Measurements from ENCODE around the gene PRDM12. TPM values are rescaled to one million over a fixed set of nuclear protein-coding genes. Genes with fewer than 3 reads are reported as not detected.

PRDM12 gene
- total and polyA plus RNA-seq, 2 donors (not counting 1 experiment from before 2014, with no cell fraction given), result not detected

- Mint-ChIP-seq H3K27ac (peak overlapping the region; percentile 24), H3K4me1 (peaks cover 30% of the 10 kb centered on the region), H3K9me3 (ENCODE audit: insufficient read depth) (no peaks in the 10 kb centered on the region), H3K4me3 (peak overlapping the region; percentile 18), H3K27me3 (no peaks in the 10 kb centered on the region)
- Histone ChIP-seq H2AFZ (ENCODE audit: insufficient read depth, low read depth, low read length, poor library complexity, severe bottlenecking) (no peak overlapping the region), H3K79me2 (ENCODE audit: control insufficient read depth, insufficient read depth, low read length) (peaks cover 30% of the 10 kb centered on the region), H3K4me1 (ENCODE audit: control insufficient read depth in 2 of 2, insufficient read depth in 2 of 2, low read length in 2 of 2) (peaks cover 24 to 32% of the 10 kb centered on the region in 2 donors), H3K4me2 (replicated peaks; ENCODE audit: low read depth, low read length, poor library complexity, severe bottlenecking) (no peak overlapping the region), H3K27me3 (replicated peaks in 1 of 4; ENCODE audit: control extremely low read depth in 1 of 4, control insufficient read depth in 3 of 4, insufficient read depth in 4 of 4, low read length in 3 of 4) (no peaks in the 10 kb centered on the region), H3K36me3 (replicated peaks in 1 of 2; ENCODE audit: control extremely low read depth in 1 of 2, control insufficient read depth in 1 of 2, extremely low read depth in 1 of 2, insufficient read depth in 2 of 2, low read length in 1 of 2) (no peaks in the 10 kb centered on the region), H3K27ac (ENCODE audit: low read length in 2 of 2) (no peak overlapping the region), H3K4me3 (ENCODE audit: control extremely low read depth in 1 of 5, extremely low read depth in 1 of 5, insufficient read depth in 1 of 5, low read depth in 2 of 5, low read length in 4 of 5) (no peak overlapping the region), H3K9me3 (ENCODE audit: control extremely low read depth in 1 of 3, control insufficient read depth in 2 of 3, insufficient read depth in 1 of 3, low read length in 2 of 3) (no peaks in the 10 kb centered on the region), H3K9ac (ENCODE audit: low read length) (no peak overlapping the region), H4K20me1 (ENCODE audit: control insufficient read depth, insufficient read depth, low read length, poor library complexity, severe bottlenecking) (peaks cover 9% of the 10 kb centered on the region)
- ChIA-PET POLR2A (interaction anchor here (0.7 kb wide), 1 partner anchor 834 kb away, joined by 5 read pairs; no protein-coding TSS in a partner anchor), CTCF (interaction anchor here (0.9 to 11.6 kb wide), 5 partner anchors 9 to 336 kb away, joined by 3 to 133 read pairs (median 17); partner anchors contain the start of gene EXOSC2)
- ATAC-seq (ENCODE audit: low read depth) (no peak), DNase-seq (no peak)
- intact Hi-C loops (cut with micrococcal nuclease), result loop anchor here (5.0 kb wide), 1 partner anchor 416 kb away; the partner anchor contains the start of gene NUP214
- WGBS (ENCODE audit: insufficient coverage), result 100% methylated on average over 5 of the region's 8 CpGs
- TF ChIP-seq EZH2 (IDR thresholded peaks at IDR 0.05; ENCODE audit: borderline replicate concordance, insufficient read depth, low read depth, low read length, poor library complexity, severe bottlenecking) (no peak), CTCF (IDR thresholded peaks at IDR 0.05) (no peak)
Observed at GRCh38 chr9:130710822-130711352, 46.5 kb downstream of the PRDM12 start.

- H3K4me2 ChIP-seq (replicated peaks; ENCODE audit: low read depth, low read length, poor library complexity, severe bottlenecking), result no peak overlapping the region
Observed at GRCh38 chr9:130711469-130711868, 47.1 kb downstream of the PRDM12 start.

More at GRCh38 chr9:130711469-130711868, 47.1 kb downstream of the PRDM12 start:
- Mint-ChIP-seq H3K27ac (no peak overlapping the region), H3K27me3 (no peaks in the 10 kb centered on the region), H3K4me1 (peaks cover 32% of the 10 kb centered on the region), H3K4me3 (peak overlapping the region; percentile 50), H3K9me3 (ENCODE audit: insufficient read depth) (no peaks in the 10 kb centered on the region)
- ChIA-PET POLR2A (interaction anchor here (0.7 kb wide), 1 partner anchor 833 kb away, joined by 5 read pairs; no protein-coding TSS in a partner anchor), CTCF (interaction anchor here (0.9 to 11.6 kb wide), 4 partner anchors 17 to 335 kb away, joined by 3 to 133 read pairs (median 10); partner anchors contain the start of gene EXOSC2)
- intact Hi-C loops (cut with micrococcal nuclease), result loop anchor here (5.0 kb wide), 1 partner anchor 416 kb away; the partner anchor contains the start of gene NUP214
- H4K20me1 ChIP-seq (ENCODE audit: control insufficient read depth, insufficient read depth, low read length, poor library complexity, severe bottlenecking), result peaks cover 9% of the 10 kb centered on the region
- DNase-seq (no peak), ATAC-seq (ENCODE audit: low read depth) (no peak)
- H3K36me3 ChIP-seq (replicated peaks in 1 of 2; ENCODE audit: control extremely low read depth in 1 of 2, control insufficient read depth in 1 of 2, extremely low read depth in 1 of 2, insufficient read depth in 2 of 2, low read length in 1 of 2), result no peaks in the 10 kb centered on the region
- H2AFZ ChIP-seq (ENCODE audit: insufficient read depth, low read depth, low read length, poor library complexity, severe bottlenecking), result no peak overlapping the region
- peaks cover 24 to 33% of the 10 kb centered on the region in 2 donors for H3K4me1 ChIP-seq (ENCODE audit: control insufficient read depth in 2 of 2, insufficient read depth in 2 of 2, low read length in 2 of 2)
- H3K27me3 ChIP-seq (replicated peaks in 1 of 4; ENCODE audit: control extremely low read depth in 1 of 4, control insufficient read depth in 3 of 4, insufficient read depth in 4 of 4, low read length in 3 of 4), result no peaks in the 10 kb centered on the region
- no peak overlapping the region for H3K4me3 ChIP-seq (ENCODE audit: control extremely low read depth in 1 of 5, extremely low read depth in 1 of 5, insufficient read depth in 1 of 5, low read depth in 2 of 5, low read length in 4 of 5)
- TF ChIP-seq EZH2 (IDR thresholded peaks at IDR 0.05; ENCODE audit: borderline replicate concordance, insufficient read depth, low read depth, low read length, poor library complexity, severe bottlenecking), result no peak
- TF ChIP-seq CTCF (IDR thresholded peaks at IDR 0.05), result no peak
- 98% methylated on average over 7 of the region's 8 CpGs for WGBS (ENCODE audit: insufficient coverage)
- H3K9ac ChIP-seq (ENCODE audit: low read length), result no peak overlapping the region
- H3K9me3 ChIP-seq (ENCODE audit: control extremely low read depth in 1 of 3, control insufficient read depth in 2 of 3, insufficient read depth in 1 of 3, low read length in 2 of 3), result no peaks in the 10 kb centered on the region
- no peak overlapping the region for H3K27ac ChIP-seq (ENCODE audit: low read length in 2 of 2)
- peaks cover 36% of the 10 kb centered on the region for H3K79me2 ChIP-seq (ENCODE audit: control insufficient read depth, insufficient read depth, low read length)
